OCI-LY3 (cell line): Measurements from ENCODE around the gene SPTBN4.

Experiments used
- H2AFZ ChIP-seq: fragments of 200-600, 300-600 bp; shearing (Covaris generic); 2 replicates; pipeline ENCODE4 v1.6.0; 2014; ENCODE audit warnings: antibody characterized with exemption, low read depth, low read length
- H3K27ac ChIP-seq: fragments of 200-600, 300-600 bp; sonication (generic); 2 replicates; pipeline ENCODE4 v1.5.1; 2014; ENCODE audit warnings: mild to moderate bottlenecking, low read length, moderate library complexity, mixed read lengths
- H3K27me3 ChIP-seq: fragments of 200-600, 300-600 bp; sonication (generic); 2 replicates; pipeline ENCODE4 v1.6.1; 2014; ENCODE audit warnings: low read depth, low read length, mixed read lengths
- H3K36me3 ChIP-seq: fragments of 200-600, 300-600 bp; sonication (generic); replicated peaks from 2 replicates; pipeline ENCODE3; 2014; ENCODE audit warnings: low read depth, low read length, mixed read lengths
- H3K4me1 ChIP-seq: fragments of 300-600, 200-600 bp; sonication (generic); 2 replicates; pipeline ENCODE4 v1.6.1; 2014; ENCODE audit warnings: low read length, mixed read lengths
- H3K4me2 ChIP-seq: fragments of 200-600, 300-600 bp; sonication (generic); 2 replicates; pipeline ENCODE4 v1.6.1; 2014; ENCODE audit warnings: low read length, mixed read lengths
- H3K4me3 ChIP-seq: fragments of 300-600, 200-600 bp; sonication (generic); 2 replicates; pipeline ENCODE4 v1.5.1; 2014; ENCODE audit warnings: antibody characterized with exemption, mild to moderate bottlenecking, low read length, moderate library complexity
- H3K79me2 ChIP-seq: fragments of 300-600, 200-600 bp; shearing (Covaris generic); 2 replicates; pipeline ENCODE4 v1.6.1; 2014; ENCODE audit warnings: mild to moderate bottlenecking, low read length, mixed read lengths
- H3K9ac ChIP-seq: fragments of 300-600, 200-600 bp; shearing (Covaris generic); 2 replicates; pipeline ENCODE4 v1.6.0; 2014; ENCODE audit warnings: mild to moderate bottlenecking, low read length, moderate library complexity
- H3K9me3 ChIP-seq: fragments of 200-600, 300-600 bp; shearing (Covaris generic); 2 replicates; pipeline ENCODE4 v1.6.1; 2014; ENCODE audit warnings: low read length, mixed read lengths; ENCODE audit not compliant: insufficient read depth
- H4K20me1 ChIP-seq: fragments of 200-600, 300-600 bp; sonication (generic); 2 replicates; pipeline ENCODE4 v1.6.1; 2016; ENCODE audit warnings: low read length, mixed read lengths; ENCODE audit not compliant: insufficient read depth
- CTCF ChIP-seq: fragments of 200-600, 300-600 bp; sonication (generic); IDR thresholded peaks from 2 replicates; pipeline ENCODE4 v1.5.1; 2014; ENCODE audit warnings: antibody characterized with exemption, low read length, low read depth
- EZH2phosphoT487 ChIP-seq: fragments of 200-600 bp; shearing (Covaris generic); IDR thresholded peaks from 2 replicates; pipeline ENCODE4 v1.6.1; 2018; ENCODE audit warnings: antibody characterized with exemption, mixed run types, low read depth

The SPTBN4 gene

GRCh38 chr19:40466985-40467734, at the start of gene SPTBN4:
Gene SPTBN4 (plus strand): TSS chr19:40467001. CDS start chr19:40472622, 5,621 bp downstream.
- no peaks in the 10 kb centered on the region for H4K20me1 ChIP-seq
- H2AFZ ChIP-seq: peak within 1 kb of the TSS; percentile 65; the same call in 1 of the 2 replicates
- no peaks in the 10 kb centered on the region for H3K9me3 ChIP-seq
- H3K4me1 ChIP-seq: peaks cover 21% of the 10 kb centered on the region
- H3K9ac ChIP-seq: peak within 1 kb of the TSS; percentile 9; the same call in 1 of the 2 replicates
- no peaks in the 10 kb centered on the region for H3K27me3 ChIP-seq
- no peaks in the 10 kb centered on the region for H3K36me3 ChIP-seq
- no peak within 1 kb of the TSS for H3K27ac ChIP-seq
- TF ChIP-seq CTCF (no peak), EZH2phosphoT487 (no peak)
- no peaks in the 10 kb centered on the region for H3K79me2 ChIP-seq
- H3K4me3 ChIP-seq: peak within 1 kb of the TSS; percentile 87
- H3K4me2 ChIP-seq: peak within 1 kb of the TSS; percentile 82

GRCh38 chr19:40417643-40417981, 49.2 kb upstream of the SPTBN4 start:
- Histone ChIP-seq H3K9ac (no peak overlapping the region), H3K4me2 (no peak overlapping the region), H3K27ac (no peak overlapping the region)

GRCh38 chr19:40418040-40418439, 48.8 kb upstream of the SPTBN4 start:
- Histone ChIP-seq H3K36me3 (peaks cover 8% of the 10 kb centered on the region), H3K9ac (no peak overlapping the region), H3K4me2 (no peak overlapping the region), H3K27me3 (no peaks in the 10 kb centered on the region), H3K27ac (no peak overlapping the region), H3K4me3 (no peak overlapping the region), H2AFZ (no peak overlapping the region), H3K4me1 (peaks cover 5% of the 10 kb centered on the region), H4K20me1 (no peaks in the 10 kb centered on the region), H3K9me3 (no peaks in the 10 kb centered on the region), H3K79me2 (no peaks in the 10 kb centered on the region)
- TF ChIP-seq EZH2phosphoT487 (no peak), CTCF (no peak)

More at GRCh38 chr19:40417643-40417981, 49.2 kb upstream of the SPTBN4 start:
- H3K9me3 ChIP-seq: no peaks in the 10 kb centered on the region
- H3K4me3 ChIP-seq: no peak overlapping the region
- no peak overlapping the region for H2AFZ ChIP-seq
- peaks cover 5% of the 10 kb centered on the region for H3K4me1 ChIP-seq
- peaks cover 4% of the 10 kb centered on the region for H3K36me3 ChIP-seq
- no peaks in the 10 kb centered on the region for H3K27me3 ChIP-seq
- no peaks in the 10 kb centered on the region for H4K20me1 ChIP-seq
- TF ChIP-seq CTCF (no peak), EZH2phosphoT487 (no peak)
- H3K79me2 ChIP-seq: no peaks in the 10 kb centered on the region

GRCh38 chr19:40419066-40419612, 47.7 kb upstream of the SPTBN4 start:
- no peak overlapping the region for H3K4me3 ChIP-seq
- H3K4me1 ChIP-seq: peaks cover 5% of the 10 kb centered on the region
- H3K27ac ChIP-seq: no peak overlapping the region

More at GRCh38 chr19:40419066-40419612, 47.7 kb upstream of the SPTBN4 start:
- H3K27me3 ChIP-seq: no peaks in the 10 kb centered on the region
- peaks cover 8% of the 10 kb centered on the region for H3K36me3 ChIP-seq
- no peaks in the 10 kb centered on the region for H3K79me2 ChIP-seq
- H3K9ac ChIP-seq: no peak overlapping the region
- H2AFZ ChIP-seq: no peak overlapping the region
- no peak overlapping the region for H3K4me2 ChIP-seq
- TF ChIP-seq CTCF: no peak
- no peak for TF ChIP-seq EZH2phosphoT487
- H3K9me3 ChIP-seq: no peaks in the 10 kb centered on the region
- no peaks in the 10 kb centered on the region for H4K20me1 ChIP-seq
